ENCODE data around the gene CFAP100.

GRCh38 chr3:126422121-126422520 is 27.4 kb downstream of the CFAP100 start:
- no peak for TF ChIP-seq GATA3 (IDR thresholded peaks at IDR 0.05; ENCODE audit: low read depth, low read length)
- TF ChIP-seq GATA2 (IDR thresholded peaks at IDR 0.05; ENCODE audit: low read depth, low read length), result no peak
